ENCODE measurements around the gene YPEL4.

Gene YPEL4

GRCh38 chr11:57633394-57634070, 16.2 kb downstream of the YPEL4 start:
- DNase-seq (ENCODE audit: low read depth in 2 of 2), result no peak

GRCh38 chr11:57632116-57632515, 17.6 kb downstream of the YPEL4 start:
- no peak for DNase-seq (ENCODE audit: low read depth in 2 of 2)

- DNase-seq (ENCODE audit: low read depth in 2 of 2), result no peak
These were observed 19.5 kb downstream of the YPEL4 start for GRCh38 chr11:57630171-57630570.

GRCh38 chr11:57626895-57627294, 22.8 kb downstream of the YPEL4 start:
- no peak for DNase-seq (ENCODE audit: low read depth in 2 of 2)

GRCh38 chr11:57624864-57625263, 24.8 kb downstream of the YPEL4 start:
- no peak for DNase-seq (ENCODE audit: low read depth in 2 of 2)

- no peak for DNase-seq (ENCODE audit: low read depth in 2 of 2)
These were observed 27.4 kb downstream of the YPEL4 start for GRCh38 chr11:57622263-57622662.

- DNase-seq (ENCODE audit: low read depth in 2 of 2), result no peak
These were observed 29.2 kb downstream of the YPEL4 start for GRCh38 chr11:57620467-57620866.

- DNase-seq (ENCODE audit: low read depth in 2 of 2), result no peak
These were observed 30.4 kb downstream of the YPEL4 start for GRCh38 chr11:57619331-57619730.

- no peak for DNase-seq (ENCODE audit: low read depth in 2 of 2)
These were observed 31.3 kb downstream of the YPEL4 start for GRCh38 chr11:57618438-57618837.

- DNase-seq (ENCODE audit: low read depth in 2 of 2), result no peak
These were observed 33.1 kb downstream of the YPEL4 start for GRCh38 chr11:57616595-57616994.

GRCh38 chr11:57615308-57615707, 34.4 kb downstream of the YPEL4 start:
- no peak for DNase-seq (ENCODE audit: low read depth in 2 of 2)

- no peak for DNase-seq (ENCODE audit: low read depth in 2 of 2)
These were observed 35.4 kb downstream of the YPEL4 start for GRCh38 chr11:57614234-57614772.

- DNase-seq (ENCODE audit: low read depth in 2 of 2), result no peak
These were observed 39.5 kb downstream of the YPEL4 start for GRCh38 chr11:57610170-57610569.

- DNase-seq (ENCODE audit: low read depth in 2 of 2), result no peak
These were observed 44.7 kb downstream of the YPEL4 start for GRCh38 chr11:57605028-57605420.

GRCh38 chr11:57604296-57605027, 45.2 kb downstream of the YPEL4 start:
- no peak for DNase-seq (ENCODE audit: low read depth in 2 of 2)

GRCh38 chr11:57601297-57601696, 48.4 kb downstream of the YPEL4 start:
- no peak for DNase-seq (ENCODE audit: low read depth in 2 of 2)

- DNase-seq (ENCODE audit: low read depth in 2 of 2), result no peak
These were observed 50.3 kb downstream of the YPEL4 start for GRCh38 chr11:57599381-57599780.

- DNase-seq (ENCODE audit: low read depth in 2 of 2), result no peak
These were observed 50.9 kb downstream of the YPEL4 start for GRCh38 chr11:57598831-57599155.

- no peak for DNase-seq (ENCODE audit: low read depth in 2 of 2)
These were observed 51.5 kb downstream of the YPEL4 start for GRCh38 chr11:57597916-57598830.

- no peak for DNase-seq (ENCODE audit: low read depth in 2 of 2)
These were observed 52.2 kb downstream of the YPEL4 start, which contains the start of gene SERPING1 for GRCh38 chr11:57597461-57597915. Gene SERPING1, plus strand, starts transcription at chr11:57597685. Its CDS starts 586 bp downstream, at chr11:57598271.

GRCh38 chr11:57596266-57596885, 53.3 kb downstream of the YPEL4 start:
- DNase-seq (ENCODE audit: low read depth in 2 of 2), result no peak

All from activated CD4-positive, alpha-beta T cell treated with anti-CD3 and anti-CD28 coated beads for 24 hours (primary cell).